ENCODE data around the gene PAN3.

PAN3 gene

DNA sequence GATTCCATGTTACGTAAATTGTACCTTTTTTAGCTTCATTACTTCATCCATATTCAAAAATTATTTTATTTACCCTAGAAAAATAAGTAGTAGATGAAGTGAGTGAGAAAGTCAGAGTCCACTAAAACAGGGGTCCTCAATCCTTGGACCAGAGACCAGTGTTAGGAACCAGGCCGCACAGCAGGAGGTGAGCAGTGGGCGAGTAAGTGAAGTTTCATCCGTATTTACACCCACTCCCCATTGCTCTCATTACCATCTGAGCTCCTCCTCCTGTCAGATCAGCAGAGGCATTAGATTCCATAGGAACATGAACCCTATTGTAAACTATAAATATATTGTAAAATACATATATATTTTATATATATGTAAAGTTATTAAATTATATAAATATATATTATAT is 119.0 kb downstream of the PAN3 start:
- TF ChIP-seq, protein P1, sequence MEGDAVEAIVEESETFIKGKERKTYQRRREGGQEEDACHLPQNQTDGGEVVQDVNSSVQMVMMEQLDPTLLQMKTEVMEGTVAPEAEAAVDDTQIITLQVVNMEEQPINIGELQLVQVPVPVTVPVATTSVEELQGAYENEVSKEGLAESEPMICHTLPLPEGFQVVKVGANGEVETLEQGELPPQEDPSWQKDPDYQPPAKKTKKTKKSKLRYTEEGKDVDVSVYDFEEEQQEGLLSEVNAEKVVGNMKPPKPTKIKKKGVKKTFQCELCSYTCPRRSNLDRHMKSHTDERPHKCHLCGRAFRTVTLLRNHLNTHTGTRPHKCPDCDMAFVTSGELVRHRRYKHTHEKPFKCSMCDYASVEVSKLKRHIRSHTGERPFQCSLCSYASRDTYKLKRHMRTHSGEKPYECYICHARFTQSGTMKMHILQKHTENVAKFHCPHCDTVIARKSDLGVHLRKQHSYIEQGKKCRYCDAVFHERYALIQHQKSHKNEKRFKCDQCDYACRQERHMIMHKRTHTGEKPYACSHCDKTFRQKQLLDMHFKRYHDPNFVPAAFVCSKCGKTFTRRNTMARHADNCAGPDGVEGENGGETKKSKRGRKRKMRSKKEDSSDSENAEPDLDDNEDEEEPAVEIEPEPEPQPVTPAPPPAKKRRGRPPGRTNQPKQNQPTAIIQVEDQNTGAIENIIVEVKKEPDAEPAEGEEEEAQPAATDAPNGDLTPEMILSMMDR (IDR thresholded peaks at IDR 0.05) = no peak
- no peak overlapping the region for H3K27ac ChIP-seq
- no peak overlapping the region for H3K4me3 ChIP-seq
- DNase-seq (ENCODE audit: low spot score) = no peak

DNA sequence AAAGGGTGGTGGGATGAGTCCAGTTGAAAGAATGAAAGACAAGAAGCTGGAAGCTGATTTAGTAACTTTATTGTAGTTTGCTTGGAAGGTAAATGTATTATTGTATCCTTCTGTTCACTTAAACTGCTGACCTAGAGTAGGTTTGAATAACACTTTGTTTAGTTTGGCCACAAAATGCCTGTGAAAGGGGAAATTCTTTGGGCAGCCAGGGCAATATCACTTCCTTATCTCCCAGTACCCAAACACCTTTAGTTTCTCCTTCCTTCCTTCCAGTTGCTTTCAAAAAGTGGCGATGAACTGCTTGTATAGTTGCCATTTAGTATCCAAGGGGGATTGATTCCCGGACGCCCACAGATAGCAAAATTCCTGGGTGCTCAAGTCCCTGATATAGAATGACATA is 120.1 kb downstream of the PAN3 start:
- TF ChIP-seq, protein P1 (IDR thresholded peaks at IDR 0.05) = no peak
- DNase-seq (ENCODE audit: low spot score) = no peak
- H3K4me3 ChIP-seq = no peak overlapping the region
- no peak overlapping the region for H3K27ac ChIP-seq

DNA sequence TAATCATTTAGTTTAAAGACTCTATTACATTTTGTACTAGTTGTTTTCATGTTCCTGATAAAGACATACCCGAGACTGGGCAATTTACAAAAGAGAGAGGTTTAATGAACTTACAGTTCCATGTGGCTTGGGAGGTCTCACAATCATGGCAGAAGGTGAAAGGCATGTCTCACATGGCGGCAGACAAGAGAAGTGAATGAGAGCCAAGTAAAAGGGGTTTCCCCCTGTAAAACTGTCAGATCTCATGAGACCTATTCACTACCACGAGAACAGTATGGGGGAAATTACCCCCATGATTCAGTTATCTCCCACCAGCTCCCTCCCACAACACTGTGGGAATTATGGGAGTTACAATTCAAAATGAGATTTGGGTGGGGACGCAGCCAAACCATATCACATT is 129.2 kb downstream of the PAN3 start:
- TF ChIP-seq, protein P1 (IDR thresholded peaks at IDR 0.05) = no peak
- Histone ChIP-seq H3K27ac (no peak overlapping the region), H3K4me3 (no peak overlapping the region)
- no peak for DNase-seq (ENCODE audit: low spot score)

DNA sequence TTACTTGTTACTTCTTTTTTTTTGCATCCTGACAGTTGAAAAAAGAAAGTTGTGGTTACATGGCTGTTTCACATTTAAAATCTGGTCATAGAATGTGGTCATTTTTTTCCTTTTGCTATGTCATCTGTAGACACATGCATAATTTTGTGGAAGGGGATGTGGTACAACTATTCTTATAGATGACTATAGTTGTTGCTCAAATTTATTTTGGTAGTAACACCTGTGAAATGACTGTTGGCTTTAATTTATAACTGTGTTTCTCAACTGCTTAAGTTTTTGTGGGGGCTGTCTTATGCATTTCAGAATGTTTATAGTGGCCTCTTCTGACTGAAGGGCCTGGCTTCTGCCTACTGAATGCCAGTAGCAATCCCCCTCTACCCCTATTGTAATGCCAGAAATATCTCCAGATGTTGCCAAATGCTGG is 130.5 kb downstream of the PAN3 start:
- DNase-seq (ENCODE audit: low spot score) = no peak
- TF ChIP-seq, protein P1 (IDR thresholded peaks at IDR 0.05) = no peak
- Histone ChIP-seq H3K4me3 (no peak overlapping the region), H3K27ac (no peak overlapping the region)

DNA sequence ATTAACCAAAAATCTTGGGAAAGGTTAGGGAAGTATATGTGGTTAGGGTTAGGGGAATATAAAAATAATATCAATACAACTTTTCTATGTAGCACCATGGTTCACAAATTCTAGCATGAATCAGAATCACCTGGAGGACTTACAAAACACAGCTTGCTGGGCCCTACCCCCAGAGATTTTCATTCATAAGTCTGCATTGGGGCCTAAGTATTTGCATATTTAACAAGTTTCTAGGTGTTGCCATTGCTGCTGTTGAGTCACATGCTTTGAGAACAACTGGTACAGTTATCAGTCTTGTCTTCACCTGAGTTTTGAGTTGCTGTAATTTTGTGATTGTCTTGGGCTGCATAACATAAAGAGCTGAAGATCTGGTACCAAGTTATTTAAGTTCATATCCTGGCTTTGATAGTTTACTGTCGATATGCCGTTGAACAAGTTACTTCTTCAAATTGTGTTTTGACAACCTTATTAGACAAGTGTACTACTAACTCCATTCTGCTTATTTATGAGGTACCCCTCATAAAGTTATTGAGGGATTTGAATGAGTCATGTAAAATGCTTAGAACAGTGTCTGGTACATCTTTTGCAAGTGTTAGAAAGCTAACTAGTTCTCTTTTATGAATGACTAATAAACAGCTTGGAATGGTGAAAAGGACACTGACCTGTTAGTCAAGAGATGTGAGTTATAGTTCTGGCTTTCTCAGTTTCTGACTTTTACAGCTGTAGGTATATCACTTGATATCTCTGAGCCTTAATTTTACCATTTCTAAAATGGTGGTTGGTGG is 132.9 kb downstream of the PAN3 start:
- TF ChIP-seq, protein P1 (IDR thresholded peaks at IDR 0.05) = no peak
- DNase-seq (ENCODE audit: low spot score) = no peak
- Histone ChIP-seq H3K27ac (no peak overlapping the region), H3K4me3 (no peak overlapping the region)

DNA sequence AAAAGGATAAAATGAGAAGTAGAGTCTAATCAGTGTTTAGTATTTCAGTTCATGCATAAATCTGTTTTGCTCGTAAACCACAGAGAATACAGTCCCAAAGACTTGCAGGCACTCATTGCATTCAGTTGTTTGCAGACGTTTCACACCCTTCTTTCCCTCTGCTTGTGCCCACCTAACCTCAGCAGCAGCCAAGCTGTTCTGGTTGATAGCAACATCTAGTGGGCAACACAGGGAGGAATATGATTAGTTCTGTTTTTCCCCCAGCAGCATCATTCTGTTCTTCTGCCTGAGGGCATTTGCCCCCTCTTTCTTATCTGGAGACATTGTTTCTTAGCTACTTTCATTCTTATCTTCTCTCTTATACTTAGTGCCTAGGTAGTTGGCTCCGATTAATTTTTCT is 135.6 kb downstream of the PAN3 start:
- H3K4me3 ChIP-seq = no peak overlapping the region
- H3K27ac ChIP-seq = no peak overlapping the region
- DNase-seq (ENCODE audit: low spot score) = no peak
- TF ChIP-seq, protein P1 (IDR thresholded peaks at IDR 0.05) = no peak

DNA sequence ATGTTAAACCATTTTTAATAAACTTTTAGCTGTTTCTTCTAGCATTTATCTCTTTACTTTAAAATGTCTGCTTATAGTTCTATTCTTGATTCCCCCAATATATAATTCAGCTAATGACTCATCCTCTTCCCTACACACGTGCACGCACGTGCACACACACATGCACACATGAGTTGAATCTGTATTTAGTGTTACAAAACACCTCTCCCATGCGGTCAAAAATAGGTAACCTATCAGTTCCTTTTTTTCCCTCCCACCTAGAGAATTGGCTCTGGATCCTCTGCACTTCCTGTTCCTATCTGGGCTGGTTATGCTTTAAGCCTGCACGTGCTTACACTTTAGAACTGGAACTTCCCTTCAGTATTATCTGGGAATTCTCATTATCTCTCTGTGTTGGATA is 144.1 kb downstream of the PAN3 start:
- H3K27ac ChIP-seq = no peak overlapping the region
- no peak for DNase-seq (ENCODE audit: low spot score)
- TF ChIP-seq, protein P1 (IDR thresholded peaks at IDR 0.05) = no peak

More for the DNA sequence above, 144.1 kb downstream of the PAN3 start:
- no peak overlapping the region for H3K4me3 ChIP-seq
